Mucosa of stomach (tissue), 1 donor: Measurements from ENCODE around the gene RAB7A.

ENCODE experiments used
- H3K27me3 ChIP-seq: one replicate; pipeline ENCODE4 v1.7.0; 2013; ENCODE audit warnings: mild to moderate bottlenecking, low read length; ENCODE audit not compliant: control insufficient read depth, insufficient read depth
- H3K36me3 ChIP-seq: one replicate; pipeline ENCODE4 v1.7.0; 2013; ENCODE audit warnings: low read length; ENCODE audit not compliant: control insufficient read depth, insufficient read depth
- H3K4me1 ChIP-seq: one replicate; pipeline ENCODE4 v1.7.0; 2013; ENCODE audit warnings: mild to moderate bottlenecking, low read length; ENCODE audit not compliant: control insufficient read depth, insufficient read depth
- H3K4me3 ChIP-seq: one replicate; pipeline ENCODE4 v1.7.0; 2013; ENCODE audit warnings: low read length
- H3K9ac ChIP-seq: one replicate; pipeline ENCODE4 v1.7.0; 2013; ENCODE audit warnings: mild to moderate bottlenecking, low read length, moderate library complexity
- H3K9me3 ChIP-seq: one replicate; pipeline ENCODE4 v1.7.0; 2013; ENCODE audit warnings: mild to moderate bottlenecking, low read length, moderate library complexity; ENCODE audit not compliant: control insufficient read depth
- donor health status: Pancreatic carcinoma.

The RAB7A gene

DNA sequence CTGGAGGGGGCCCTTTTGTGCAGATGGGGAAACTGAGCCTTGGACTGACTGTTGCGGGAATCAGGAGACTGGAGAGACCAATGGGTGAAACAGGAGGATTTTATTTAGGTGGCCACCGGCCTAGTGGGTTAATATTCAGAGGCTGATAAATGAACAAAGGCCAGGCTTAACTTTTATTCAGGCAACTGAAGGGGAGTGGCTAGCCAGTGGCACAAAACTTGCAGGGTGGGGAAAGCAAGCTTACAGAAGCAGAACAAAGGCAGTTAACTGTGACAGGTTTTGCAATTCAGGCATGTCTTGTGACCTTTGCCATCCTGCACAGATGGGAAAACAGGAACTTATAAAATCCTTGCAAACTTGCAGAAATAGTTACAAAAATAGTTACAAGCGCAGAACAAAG, 128.5 kb downstream of the RAB7A start:
- Histone ChIP-seq H3K9ac (no peak overlapping the region), H3K4me3 (no peak overlapping the region), H3K27me3 (no peaks in the 10 kb centered on the region), H3K36me3 (no peaks in the 10 kb centered on the region), H3K9me3 (peaks cover 5% of the 10 kb centered on the region), H3K4me1 (no peaks in the 10 kb centered on the region)

DNA sequence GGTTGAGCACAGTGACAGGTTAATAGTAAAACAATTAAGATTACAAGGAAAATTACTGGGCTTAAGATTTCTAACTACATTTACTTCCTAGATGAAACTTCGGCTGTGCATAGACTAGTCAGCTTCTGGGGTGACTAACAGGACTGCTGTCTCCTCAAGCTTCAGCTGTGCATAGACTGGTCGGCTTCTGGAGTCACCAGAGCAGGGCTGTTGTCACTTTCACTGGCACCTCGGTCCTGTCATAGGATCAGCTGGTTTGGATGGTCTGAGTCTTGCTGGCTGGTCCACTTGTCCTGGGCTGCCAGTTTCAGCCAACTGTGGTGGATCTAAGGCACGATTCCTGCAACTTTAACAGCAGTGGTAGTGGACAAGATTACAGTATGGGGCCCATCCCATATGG, 129.6 kb downstream of the RAB7A start:
- Histone ChIP-seq H3K27me3 (no peaks in the 10 kb centered on the region), H3K9me3 (peaks cover 14% of the 10 kb centered on the region), H3K4me3 (no peak overlapping the region), H3K9ac (no peak overlapping the region), H3K4me1 (no peaks in the 10 kb centered on the region), H3K36me3 (no peaks in the 10 kb centered on the region)

DNA sequence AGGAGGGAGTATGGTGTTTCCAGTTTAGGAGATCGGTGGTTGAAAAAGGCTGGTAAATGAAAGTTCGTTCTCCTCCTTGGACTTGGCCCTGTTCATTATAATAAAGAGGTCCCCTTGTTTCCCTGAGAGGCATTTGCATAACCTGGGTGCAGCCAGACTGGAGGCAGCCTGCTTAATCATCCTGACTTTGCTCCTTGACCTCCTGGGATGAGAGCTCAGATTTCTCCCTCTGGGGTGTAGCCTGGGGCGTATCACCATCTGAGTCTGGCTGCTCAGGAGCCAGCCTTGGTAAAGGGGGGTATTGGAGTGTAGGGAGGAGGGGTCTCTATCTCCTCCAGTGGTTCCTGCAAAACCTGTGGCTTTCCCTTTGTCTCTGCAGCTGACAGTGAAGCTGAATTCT, 132.2 kb downstream of the RAB7A start:
- Histone ChIP-seq H3K27me3 (no peaks in the 10 kb centered on the region), H3K4me3 (no peak overlapping the region), H3K9ac (no peak overlapping the region), H3K36me3 (no peaks in the 10 kb centered on the region), H3K4me1 (no peaks in the 10 kb centered on the region), H3K9me3 (peaks cover 14% of the 10 kb centered on the region)

DNA sequence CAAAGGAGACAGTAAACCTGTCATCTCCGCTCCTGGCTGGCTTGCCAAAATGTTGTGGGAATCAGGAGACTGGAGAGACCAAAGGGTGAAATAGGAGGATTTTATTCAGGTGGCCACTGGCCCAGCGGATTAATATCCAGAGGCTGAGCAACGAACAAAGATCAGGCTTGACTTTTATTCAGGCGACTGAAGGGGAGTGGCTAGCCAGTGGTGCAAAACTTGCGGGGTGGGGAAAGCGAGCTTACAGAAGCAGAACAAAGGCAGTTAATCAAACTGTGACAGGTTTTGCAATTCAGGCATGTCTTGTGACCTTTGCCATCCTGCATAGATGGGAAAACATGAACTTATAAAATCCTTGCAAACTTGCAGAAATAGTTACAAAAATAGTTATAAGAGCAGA, 133.6 kb downstream of the RAB7A start:
- Histone ChIP-seq H3K27me3 (no peaks in the 10 kb centered on the region), H3K36me3 (no peaks in the 10 kb centered on the region), H3K9ac (no peak overlapping the region), H3K4me3 (no peak overlapping the region), H3K4me1 (no peaks in the 10 kb centered on the region), H3K9me3 (peaks cover 9% of the 10 kb centered on the region)

DNA sequence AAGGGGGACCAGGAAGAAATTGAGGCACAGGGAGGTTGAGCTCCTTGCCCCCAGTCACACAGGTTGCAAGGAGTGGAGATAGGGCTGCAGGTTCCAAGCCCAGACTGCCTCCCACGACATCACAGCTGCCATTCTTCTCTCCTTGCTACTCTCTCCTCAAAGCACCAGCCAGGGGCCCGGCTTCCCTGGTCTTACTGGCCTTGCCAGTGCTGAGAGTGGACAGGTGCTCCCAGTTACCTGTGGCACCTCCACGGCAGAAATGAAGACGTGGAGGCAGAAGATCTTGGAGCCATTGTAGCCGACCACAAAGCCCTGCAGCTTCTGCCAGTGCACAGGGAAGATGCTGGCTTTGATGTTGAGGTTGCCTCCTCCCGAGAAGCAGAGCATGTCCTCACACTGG, 135.5 kb downstream of the RAB7A start:
- no peak overlapping the region for H3K4me3 ChIP-seq
- H3K36me3 ChIP-seq: no peaks in the 10 kb centered on the region
- no peaks in the 10 kb centered on the region for H3K4me1 ChIP-seq
- H3K9me3 ChIP-seq: peaks cover 9% of the 10 kb centered on the region
- H3K27me3 ChIP-seq: no peaks in the 10 kb centered on the region
- no peak overlapping the region for H3K9ac ChIP-seq

DNA sequence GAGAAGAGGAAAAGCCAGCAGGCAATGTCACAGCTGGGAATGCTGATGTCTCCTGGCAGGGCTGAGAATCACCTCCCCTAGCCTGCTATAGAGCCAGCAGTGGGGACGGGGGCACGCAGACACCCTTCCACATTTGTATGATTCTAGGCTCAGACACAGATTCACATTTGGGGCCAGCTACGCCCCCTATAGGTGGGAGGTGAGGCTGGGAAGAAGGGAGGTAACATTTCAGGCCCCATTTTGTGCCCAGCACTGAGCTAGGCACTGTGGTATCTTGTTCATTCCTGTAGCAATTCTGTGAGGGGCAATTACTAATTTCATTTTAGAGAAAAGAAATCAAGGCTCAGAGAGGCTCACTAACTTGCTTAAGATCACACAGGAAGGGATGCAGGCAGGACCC, 137.6 kb downstream of the RAB7A start:
- H3K4me1 ChIP-seq: no peaks in the 10 kb centered on the region
- peaks cover 9% of the 10 kb centered on the region for H3K9me3 ChIP-seq
- H3K4me3 ChIP-seq: no peak overlapping the region
- no peaks in the 10 kb centered on the region for H3K27me3 ChIP-seq
- no peak overlapping the region for H3K9ac ChIP-seq
- H3K36me3 ChIP-seq: no peaks in the 10 kb centered on the region
